IPS-NIHi7 (cell line): Measurements from ENCODE around the gene GNAZ.
A peak's percentile ranks its signal among the peaks of the same experiment; 100 is the strongest.
"Not testable (repeated sequence)": the region's sequence is repeated elsewhere in the genome, so short reads cannot be mapped to it uniquely, and the experiment has no call there.

Experiments
- DNase-seq: peaks from one replicate; pipeline ENCODE4 v3.0.0; 2012; ENCODE audit warnings: mixed read lengths; ENCODE audit errors: extremely low spot score

Gene GNAZ

DNA sequence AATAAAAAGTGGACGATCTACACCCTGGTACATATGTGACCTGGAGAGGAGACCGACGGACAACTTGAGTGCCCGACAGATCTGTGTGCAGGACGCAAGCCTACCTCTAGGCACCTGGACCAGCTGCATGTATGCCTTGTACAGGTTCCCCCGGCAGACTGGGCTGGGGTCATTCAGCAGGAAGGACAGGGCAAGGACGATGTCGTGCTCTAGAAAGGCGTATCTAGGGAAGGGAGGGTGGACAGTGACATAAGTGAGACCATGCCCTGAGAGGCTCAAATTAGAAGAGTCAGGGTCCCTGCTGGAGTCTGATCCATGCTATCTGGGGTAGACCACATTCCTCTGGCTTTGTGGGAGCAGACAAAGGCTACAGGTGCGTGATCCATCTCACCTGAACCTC is 63.6 kb downstream of the GNAZ start:
- no peak for DNase-seq

- not testable (repeated sequence) for DNase-seq
Observed at GRCh38 chr22:23136991-23137390, 66.7 kb downstream of the GNAZ start.

GRCh38 chr22:23137468-23137867 is 67.1 kb downstream of the GNAZ start:
- no peak for DNase-seq

GRCh38 chr22:23137905-23138561 is 67.7 kb downstream of the GNAZ start:
- DNase-seq, result no peak

GRCh38 chr22:23138584-23139435 is 68.5 kb downstream of the GNAZ start:
- no peak for DNase-seq

- no peak for DNase-seq
Observed at GRCh38 chr22:23140385-23140784, 70.1 kb downstream of the GNAZ start.

GRCh38 chr22:23142546-23143105 is 72.3 kb downstream of the GNAZ start:
- DNase-seq, result no peak

- DNase-seq, result no peak
Observed at GRCh38 chr22:23143119-23143518, 72.8 kb downstream of the GNAZ start.

DNA sequence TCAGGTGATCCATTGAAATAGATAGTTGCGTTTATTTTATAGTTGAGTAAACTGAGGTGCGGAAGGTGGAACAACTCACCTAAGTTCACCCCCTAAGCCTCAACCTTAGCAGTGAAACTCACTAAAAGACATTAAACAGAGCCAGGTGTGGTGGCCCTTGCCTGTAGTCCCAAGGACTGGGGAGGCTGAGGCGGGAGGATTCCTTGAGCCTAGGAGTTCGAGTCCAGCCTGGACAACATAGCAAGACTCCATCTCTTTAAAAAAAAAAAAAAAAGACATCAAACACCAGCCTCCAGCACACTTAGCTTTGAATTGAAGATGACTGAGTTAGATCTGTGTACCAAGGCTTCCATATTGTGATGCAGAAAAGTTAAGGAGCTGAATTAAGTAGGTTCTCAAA is 74.1 kb downstream of the GNAZ start:
- no peak for DNase-seq

DNA sequence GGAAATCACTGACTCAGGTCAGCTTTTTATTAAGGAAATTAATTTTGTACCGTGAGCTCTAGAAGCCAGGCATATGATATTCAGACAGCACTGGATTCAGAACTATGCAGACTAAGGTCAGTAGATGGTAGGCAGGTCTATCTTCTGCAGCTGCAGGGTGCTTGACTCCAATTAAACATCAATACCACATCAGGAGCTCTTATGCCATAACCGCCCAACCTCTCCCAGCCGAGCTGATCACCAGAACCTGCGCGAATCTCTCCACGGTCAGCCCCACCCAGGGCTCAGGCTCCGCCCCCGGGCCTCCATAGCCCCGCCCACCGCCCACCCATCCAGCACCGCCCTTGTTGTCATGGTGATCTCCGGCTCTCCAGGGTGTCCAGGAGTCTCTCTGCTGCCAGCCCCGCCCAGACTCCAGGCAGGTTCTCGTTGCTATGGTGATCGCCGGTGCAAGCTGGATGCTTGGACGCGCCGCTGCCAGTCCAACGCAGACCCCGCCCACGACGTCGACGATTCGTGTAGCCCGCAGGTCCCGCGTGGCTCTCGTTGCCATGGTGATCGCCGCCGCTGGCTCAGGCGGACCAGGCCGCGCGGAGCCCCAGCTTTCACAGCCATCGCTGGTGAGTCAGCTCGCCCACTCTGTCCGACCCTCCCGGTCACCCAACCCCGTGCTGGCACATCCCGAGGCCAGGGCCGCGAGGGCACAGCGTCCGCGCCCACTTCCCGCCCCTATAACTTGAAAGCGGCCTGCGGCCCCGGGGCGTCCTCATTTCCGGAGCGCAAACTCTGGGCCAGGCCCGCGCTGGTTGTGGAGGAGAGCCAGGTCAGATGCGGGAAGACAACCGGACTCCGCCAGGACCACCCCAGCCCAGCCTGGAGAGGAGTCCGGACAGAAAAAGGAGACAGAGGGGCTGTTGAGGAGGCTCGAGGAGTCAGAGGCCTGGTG is 74.9 kb downstream of the GNAZ start, which contains the start of gene RAB36:
Gene RAB36 (plus strand): TSS at position 546 of the 946 bp plus-strand sequence. CDS start 1,140 bp downstream, outside the sequence.
- peak; percentile 97 for DNase-seq

GRCh38 chr22:23145878-23146470 is 75.7 kb downstream of the GNAZ start:
- DNase-seq, result no peak

- no peak for DNase-seq
Observed at GRCh38 chr22:23146478-23147205, 76.3 kb downstream of the GNAZ start.

GRCh38 chr22:23147617-23148387 is 77.5 kb downstream of the GNAZ start:
- no peak for DNase-seq

DNA sequence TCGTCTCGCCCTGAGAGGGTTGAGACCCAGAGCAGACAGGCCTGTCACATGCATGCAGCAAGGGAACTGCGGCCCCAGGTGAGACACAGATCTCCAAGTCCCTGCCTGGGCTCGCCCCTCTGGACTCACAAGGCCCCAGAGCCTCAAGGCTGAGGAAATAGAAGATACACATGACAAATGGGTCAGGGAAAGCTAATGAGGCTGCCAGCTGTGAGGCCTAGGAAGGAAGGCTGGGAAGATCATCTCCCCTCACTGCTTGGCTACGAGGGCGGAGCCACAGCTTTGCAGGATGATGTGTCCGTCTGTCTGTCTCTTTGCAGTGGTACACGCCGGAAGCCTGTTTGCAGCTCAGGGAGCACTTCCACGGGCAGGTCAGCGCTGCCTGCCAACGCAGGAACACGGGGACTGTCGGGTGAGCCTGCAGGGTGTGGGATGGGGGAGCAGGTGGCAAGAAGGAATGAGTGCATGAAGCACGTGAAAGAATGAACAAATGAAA is 79.5 kb downstream of the GNAZ start:
- DNase-seq, result peak; percentile 61

DNA sequence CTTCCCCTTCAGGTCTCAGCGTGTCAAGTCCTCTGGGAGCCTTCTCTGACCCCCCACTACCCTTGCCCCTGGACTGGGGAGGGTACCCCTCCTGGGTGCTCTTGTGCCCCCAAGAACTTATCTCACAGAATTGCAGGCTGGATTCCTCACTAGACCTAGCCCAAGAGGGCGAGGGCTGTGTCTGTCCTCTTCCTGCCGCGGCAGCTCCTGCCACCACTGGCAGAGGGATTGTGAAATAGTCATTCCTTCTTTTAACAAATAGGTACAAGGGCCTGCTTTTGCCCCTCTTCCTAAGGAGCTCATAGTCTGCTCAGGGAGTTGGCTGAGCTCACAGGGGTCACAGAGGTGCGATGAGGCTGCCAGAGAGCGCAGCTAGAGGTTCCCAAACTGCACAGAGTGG is 80.4 kb downstream of the GNAZ start:
- no peak for DNase-seq

DNA sequence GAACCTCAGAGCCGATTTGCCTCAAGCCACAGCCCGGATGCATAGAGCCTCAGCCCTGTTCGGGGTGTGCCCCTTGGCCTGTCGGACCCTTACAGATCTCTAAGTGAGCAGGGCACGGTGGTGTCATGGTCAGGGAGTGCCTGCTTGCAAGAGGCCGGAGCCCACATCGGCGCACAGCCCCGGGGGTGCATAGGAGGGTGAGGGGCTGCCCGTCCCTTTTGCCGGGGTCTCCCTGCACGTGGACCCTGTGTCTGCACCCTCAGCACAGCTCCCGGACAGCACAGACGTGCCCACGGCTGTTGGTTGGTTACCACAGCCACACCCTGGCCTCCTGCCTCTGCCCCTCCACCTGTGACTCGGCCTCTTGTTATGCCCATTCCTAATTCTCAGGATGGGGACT is 81.5 kb downstream of the GNAZ start:
- DNase-seq, result no peak

DNA sequence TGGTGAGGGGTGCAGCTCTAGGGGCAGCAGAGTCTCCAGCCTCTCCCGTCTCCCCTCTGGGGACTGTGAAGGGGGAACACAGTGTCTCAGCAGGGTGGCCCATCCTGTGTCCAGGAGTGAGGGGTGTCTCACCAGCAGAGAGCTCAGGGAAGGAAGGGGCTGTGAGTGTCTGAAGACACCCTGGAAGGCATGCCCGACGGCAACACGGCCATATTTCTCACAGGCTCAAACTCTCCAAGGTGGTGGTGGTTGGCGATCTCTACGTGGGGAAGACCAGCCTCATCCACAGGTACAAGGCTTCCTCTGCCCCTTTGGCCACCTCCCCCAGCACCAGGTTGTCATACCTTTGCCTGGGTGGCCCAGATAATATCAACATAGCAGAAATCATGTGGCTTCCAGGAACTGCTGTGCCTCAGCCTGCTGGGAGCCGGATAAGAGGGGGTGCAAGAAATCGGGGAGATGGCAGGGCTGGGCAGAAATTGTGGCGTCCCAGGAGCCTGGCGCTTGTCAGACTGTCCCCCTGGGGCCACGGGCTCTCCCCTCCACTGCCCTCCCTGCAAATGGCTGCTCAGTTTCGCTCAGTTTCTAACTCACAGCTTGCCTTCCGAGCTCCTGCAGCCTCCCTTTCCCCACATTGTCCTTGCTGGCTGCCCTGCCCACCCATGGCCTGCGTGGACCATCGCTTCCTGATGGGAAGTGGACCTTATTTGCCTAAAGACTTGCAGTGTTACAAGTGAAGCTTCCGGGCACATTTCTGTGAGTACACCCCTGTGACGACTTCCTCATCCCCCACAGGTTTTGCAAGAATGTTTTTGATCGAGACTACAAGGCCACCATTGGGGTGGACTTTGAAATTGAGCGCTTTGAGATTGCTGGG is 82.2 kb downstream of the GNAZ start:
- DNase-seq, result no peak

DNA sequence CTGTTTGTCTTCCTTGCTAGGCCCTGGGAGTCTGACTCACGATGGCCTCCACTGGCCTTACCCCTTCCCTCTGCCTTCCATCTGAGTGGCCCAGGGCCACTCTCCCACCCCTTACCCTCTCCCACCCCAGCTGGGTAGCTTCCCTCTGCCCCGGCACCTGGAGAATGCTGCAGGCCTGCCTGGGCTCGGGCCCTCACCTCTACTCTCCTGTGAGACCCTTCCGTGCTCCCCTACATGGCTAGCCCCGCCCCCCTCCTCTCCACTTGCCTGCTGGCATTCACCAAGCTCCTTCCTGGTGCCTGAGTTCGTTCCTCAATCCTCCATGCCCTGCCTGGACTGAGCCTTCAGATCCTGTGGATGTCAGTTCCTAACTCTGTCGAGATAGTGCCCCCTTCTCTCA is 83.7 kb downstream of the GNAZ start:
- DNase-seq, result no peak

GRCh38 chr22:23154461-23154860 is 84.1 kb downstream of the GNAZ start:
- no peak for DNase-seq
